Measurements from ENCODE around the gene BHMT2. TPM values are rescaled to one million over a fixed set of nuclear protein-coding genes. Genes with fewer than 3 reads are reported as not detected.

The BHMT2 gene
- total and polyA plus RNA-seq, 2 of the 13 experiments (the other 11 are each of a cell fraction or from before 2014, with no cell fraction given), result 13.8 to 18.8 TPM

DNA sequence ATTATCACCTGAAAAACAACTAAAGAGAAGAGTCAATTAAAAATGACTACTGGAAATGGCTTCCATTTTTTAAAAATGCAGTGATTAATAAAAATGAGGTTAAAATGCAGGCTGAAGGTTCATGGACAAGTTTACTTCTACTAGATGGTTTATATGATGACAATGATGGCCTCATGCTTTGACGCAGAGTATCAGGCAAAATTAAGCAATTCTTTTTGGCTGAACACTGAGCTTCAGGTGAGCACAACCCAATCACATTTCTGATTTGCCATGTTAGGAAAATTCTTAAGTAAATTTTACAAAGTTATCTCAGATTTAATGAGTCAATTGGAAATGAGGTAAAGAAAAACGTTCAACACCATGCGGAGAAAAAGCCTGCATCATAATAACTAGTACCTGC lies 22.4 kb upstream of the BHMT2 start (continued):
- TF ChIP-seq SKIL (CRISPR knock-in tag; IDR thresholded peaks at IDR 0.05; ENCODE audit: borderline replicate concordance) (no peak), SRSF9 (IDR thresholded peaks at IDR 0.05; ENCODE audit: borderline replicate concordance, insufficient read depth, low read depth, low read length, poor library complexity, severe bottlenecking) (no peak), YY1 (IDR thresholded peaks at IDR 0.05; ENCODE audit: insufficient read depth, insufficient replicate concordance, low read depth, low read length) (no peak), ZBTB42 (CRISPR knock-in tag; IDR thresholded peaks at IDR 0.05) (no peak), SPEN (CRISPR knock-in tag; IDR thresholded peaks at IDR 0.05; ENCODE audit: low read depth) (no peak), ZNF674 (CRISPR knock-in tag; IDR thresholded peaks at IDR 0.05; ENCODE audit: low read depth) (no peak), ZBTB8A (CRISPR knock-in tag; IDR thresholded peaks at IDR 0.05; ENCODE audit: borderline replicate concordance, low read depth) (no peak), ZKSCAN5 (CRISPR knock-in tag; IDR thresholded peaks at IDR 0.05) (no peak), ZNF550 (CRISPR knock-in tag; IDR thresholded peaks at IDR 0.05; ENCODE audit: borderline replicate concordance) (no peak)

DNA sequence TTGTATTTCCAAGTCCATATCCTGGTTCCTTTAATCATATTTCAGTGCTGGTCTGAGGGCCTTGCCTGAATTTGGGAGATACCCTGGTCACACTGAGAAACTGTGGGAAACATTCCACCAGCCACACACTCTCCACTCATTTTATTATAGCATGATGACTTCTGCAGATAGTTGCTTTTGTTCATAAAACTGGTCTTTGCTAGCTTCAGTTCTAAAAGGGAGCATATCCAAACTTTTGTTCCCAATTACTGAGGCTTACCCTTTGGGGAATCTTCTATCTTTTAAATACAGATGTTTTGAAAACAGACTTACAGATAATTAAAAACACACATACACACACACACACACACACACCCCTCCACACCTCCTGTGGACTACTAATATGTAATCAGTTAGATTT lies 21.1 kb upstream of the BHMT2 start:
- H3K27me3 ChIP-seq (ENCODE audit: control insufficient read depth in 1 of 2, insufficient read depth in 2 of 2, low read length in 2 of 2), result no peaks in the 10 kb centered on the region
- DNase-seq (ENCODE audit: low spot score), result no peak
- H2AFZ ChIP-seq (ENCODE audit: low read length), result no peak overlapping the region
- TF ChIP-seq ATAD3A (CRISPR knock-in tag; IDR thresholded peaks at IDR 0.05) (no peak), ZFP37 (CRISPR knock-in tag; IDR thresholded peaks at IDR 0.05; ENCODE audit: borderline replicate concordance) (no peak), TBX3 (IDR thresholded peaks at IDR 0.05; ENCODE audit: borderline replicate concordance) (no peak), GTF3A (CRISPR knock-in tag; conservative IDR thresholded peaks at IDR 0.05) (no peak), ZNF329 (CRISPR knock-in tag; IDR thresholded peaks at IDR 0.05; ENCODE audit: low read depth) (no peak), PAX8 (CRISPR knock-in tag; IDR thresholded peaks at IDR 0.05; ENCODE audit: borderline replicate concordance) (no peak)
- no TSS peak for BruUV-seq (replicated peaks)
- H3K4me3 ChIP-seq (replicated peaks in 1 of 3; ENCODE audit: insufficient read depth in 1 of 3, low read depth in 2 of 3, low read length in 3 of 3), result no peak overlapping the region
- ATAC-seq, result no peak
- intact Hi-C loops (cut with micrococcal nuclease; ENCODE audit: unreplicated experiment), result no loop called here
- no peak overlapping the region for H3K4me2 ChIP-seq (ENCODE audit: low read depth, low read length)
- in situ Hi-C loops (cut with HindIII; ENCODE audit: extremely low pct_ligation_motif_present, low pct_unique_long_range_greater_than_20kb), result no loop called here
- no peak overlapping the region for H3K27ac ChIP-seq (ENCODE audit: extremely low read length, insufficient read depth, low read length)
- H3K79me2 ChIP-seq (ENCODE audit: insufficient read depth, low read length), result no peaks in the 10 kb centered on the region
- POLR2A ChIA-PET, result no interaction called here
- H4K20me1 ChIP-seq (ENCODE audit: insufficient read depth, low read length), result no peaks in the 10 kb centered on the region
- no peaks in the 10 kb centered on the region for H3K9me3 ChIP-seq (ENCODE audit: low read length)
- no peak overlapping the region for H3K9ac ChIP-seq (ENCODE audit: insufficient read depth, low read depth, low read length)
- CTCF ChIA-PET (ENCODE audit: low intra/inter-chr PET ratio, low total read pairs), result no interaction called here
- no peak for FAIRE-seq
- H3K4me1 ChIP-seq (ENCODE audit: insufficient read depth, low read length), result peaks cover 11% of the 10 kb centered on the region
- H3K36me3 ChIP-seq (replicated peaks in 1 of 2; ENCODE audit: control insufficient read depth in 1 of 2, insufficient read depth in 2 of 2, low read length in 2 of 2), result no peaks in the 10 kb centered on the region
